Measurements from ENCODE around the gene CLDN18. TPM values are rescaled to one million over a fixed set of nuclear protein-coding genes. Genes with fewer than 3 reads are reported as not detected.

CLDN18 gene
- total and polyA plus RNA-seq, 2 donors (not counting 1 experiment from before 2014, with no cell fraction given), result not detected

GRCh38 chr3:138068579-138069174 lies 58.7 kb downstream of the CLDN18 start:
- Mint-ChIP-seq H3K9me3 (ENCODE audit: insufficient read depth) (no peaks in the 10 kb centered on the region), H3K27ac (no peak overlapping the region), H3K4me3 (no peak overlapping the region), H3K27me3 (peaks cover 23% of the 10 kb centered on the region), H3K4me1 (no peaks in the 10 kb centered on the region)
- Histone ChIP-seq H3K36me3 (replicated peaks in 1 of 2; ENCODE audit: control extremely low read depth in 1 of 2, control insufficient read depth in 1 of 2, extremely low read depth in 1 of 2, insufficient read depth in 2 of 2, low read length in 1 of 2) (no peaks in the 10 kb centered on the region), H3K79me2 (ENCODE audit: control insufficient read depth, insufficient read depth, low read length) (no peaks in the 10 kb centered on the region), H3K4me1 (ENCODE audit: control insufficient read depth in 2 of 2, insufficient read depth in 2 of 2, low read length in 2 of 2) (no peaks in the 10 kb centered on the region), H2AFZ (ENCODE audit: insufficient read depth, low read depth, low read length, poor library complexity, severe bottlenecking) (no peak overlapping the region), H3K9me3 (ENCODE audit: control extremely low read depth in 1 of 3, control insufficient read depth in 2 of 3, insufficient read depth in 1 of 3, low read length in 2 of 3) (peaks cover 0 to 5% (median 0%) of the 10 kb centered on the region in 3 donors), H3K27me3 (replicated peaks in 1 of 4; ENCODE audit: control extremely low read depth in 1 of 4, control insufficient read depth in 3 of 4, insufficient read depth in 4 of 4, low read length in 3 of 4) (no peaks in the 10 kb centered on the region), H3K4me2 (replicated peaks; ENCODE audit: low read depth, low read length, poor library complexity, severe bottlenecking) (no peak overlapping the region), H3K27ac (ENCODE audit: low read length in 2 of 2) (no peak overlapping the region), H3K9ac (ENCODE audit: low read length) (no peak overlapping the region), H3K4me3 (ENCODE audit: control extremely low read depth in 1 of 5, extremely low read depth in 1 of 5, insufficient read depth in 1 of 5, low read depth in 2 of 5, low read length in 4 of 5) (no peak overlapping the region), H4K20me1 (ENCODE audit: control insufficient read depth, insufficient read depth, low read length, poor library complexity, severe bottlenecking) (no peaks in the 10 kb centered on the region)
- ATAC-seq (ENCODE audit: low read depth) (peak; percentile 73), DNase-seq (peak; percentile 70)
- 0% methylated on average over 7 of the region's 14 CpGs for WGBS (ENCODE audit: insufficient coverage)
- intact Hi-C loops (cut with micrococcal nuclease), result loop anchor here (1.0 to 2.0 kb wide), 2 partner anchors 51 to 848 kb away; no protein-coding TSS in a partner anchor
- TF ChIP-seq CTCF (IDR thresholded peaks at IDR 0.05), result peak; percentile 90
- no peak for TF ChIP-seq EZH2 (IDR thresholded peaks at IDR 0.05; ENCODE audit: borderline replicate concordance, insufficient read depth, low read depth, low read length, poor library complexity, severe bottlenecking)
- POLR2A ChIA-PET, result no interaction called here
- CTCF ChIA-PET, result interaction anchor here (0.6 to 2.9 kb wide), 6 partner anchors 8 to 855 kb away, joined by 3 to 12 read pairs (median 3); no protein-coding TSS in a partner anchor

- WGBS (ENCODE audit: insufficient coverage), result 100% methylated on average over 1 of the region's 4 CpGs
- no peak overlapping the region for H3K9ac ChIP-seq (ENCODE audit: low read length)
- H3K4me2 ChIP-seq (replicated peaks; ENCODE audit: low read depth, low read length, poor library complexity, severe bottlenecking), result no peak overlapping the region
- no peaks in the 10 kb centered on the region for H3K4me1 Mint-ChIP-seq
- H3K27ac Mint-ChIP-seq, result no peak overlapping the region
- DNase-seq (no peak), ATAC-seq (ENCODE audit: low read depth) (no peak)
- no peaks in the 10 kb centered on the region for H3K79me2 ChIP-seq (ENCODE audit: control insufficient read depth, insufficient read depth, low read length)
- H3K36me3 ChIP-seq (replicated peaks in 1 of 2; ENCODE audit: control extremely low read depth in 1 of 2, control insufficient read depth in 1 of 2, extremely low read depth in 1 of 2, insufficient read depth in 2 of 2, low read length in 1 of 2), result no peaks in the 10 kb centered on the region
- H3K27ac ChIP-seq (ENCODE audit: low read length in 2 of 2), result no peak overlapping the region
- intact Hi-C loops (cut with micrococcal nuclease), result no loop called here
- TF ChIP-seq EZH2 (IDR thresholded peaks at IDR 0.05; ENCODE audit: borderline replicate concordance, insufficient read depth, low read depth, low read length, poor library complexity, severe bottlenecking) (no peak), CTCF (IDR thresholded peaks at IDR 0.05) (no peak)
- no peak overlapping the region for H3K4me3 Mint-ChIP-seq
- no peak overlapping the region for H3K4me3 ChIP-seq (ENCODE audit: control extremely low read depth in 1 of 5, extremely low read depth in 1 of 5, insufficient read depth in 1 of 5, low read depth in 2 of 5, low read length in 4 of 5)
- ChIA-PET CTCF (interaction anchor here (0.7 to 2.9 kb wide), 4 partner anchors 49 to 854 kb away, joined by 3 to 12 read pairs (median 4); no protein-coding TSS in a partner anchor), POLR2A (no interaction called here)
- H3K27me3 Mint-ChIP-seq, result peaks cover 23% of the 10 kb centered on the region
- no peaks in the 10 kb centered on the region for H3K27me3 ChIP-seq (replicated peaks in 1 of 4; ENCODE audit: control extremely low read depth in 1 of 4, control insufficient read depth in 3 of 4, insufficient read depth in 4 of 4, low read length in 3 of 4)
- H3K4me1 ChIP-seq (ENCODE audit: control insufficient read depth in 2 of 2, insufficient read depth in 2 of 2, low read length in 2 of 2), result no peaks in the 10 kb centered on the region
- no peaks in the 10 kb centered on the region for H4K20me1 ChIP-seq (ENCODE audit: control insufficient read depth, insufficient read depth, low read length, poor library complexity, severe bottlenecking)
- H3K9me3 ChIP-seq (ENCODE audit: control extremely low read depth in 1 of 3, control insufficient read depth in 2 of 3, insufficient read depth in 1 of 3, low read length in 2 of 3), result peaks cover 0 to 5% (median 0%) of the 10 kb centered on the region in 3 donors
- no peak overlapping the region for H2AFZ ChIP-seq (ENCODE audit: insufficient read depth, low read depth, low read length, poor library complexity, severe bottlenecking)
- H3K9me3 Mint-ChIP-seq (ENCODE audit: insufficient read depth), result no peaks in the 10 kb centered on the region
These were observed 60.0 kb downstream of the CLDN18 start for GRCh38 chr3:138070006-138070405.

Measured in B cell (primary cell).